HG03108 (cell line): ENCODE data around the gene DBN1.

ENCODE experiments used
- ATAC-seq: cut with Tn5 transposase; IDR thresholded peaks from one replicate; pipeline ENCODE4 v1.9.1; 2021; ENCODE audit warnings: moderate library complexity; ENCODE audit not compliant: unreplicated experiment

The DBN1 gene

GRCh38 chr5:177475563-177476427, 2.4 kb upstream of the DBN1 start:
- ATAC-seq = no peak

GRCh38 chr5:177474846-177475562, 1.6 kb upstream of the DBN1 start:
- no peak for ATAC-seq

GRCh38 chr5:177474002-177474476, 605 bp upstream of the DBN1 start:
- ATAC-seq = no peak

GRCh38 chr5:177472460-177473442, 683 bp downstream of the DBN1 start:
- peak; percentile 37 for ATAC-seq

- no peak for ATAC-seq
Observed at GRCh38 chr5:177471610-177472356, 1.7 kb downstream of the DBN1 start.

- ATAC-seq = no peak
Observed at GRCh38 chr5:177470759-177471536, 2.5 kb downstream of the DBN1 start.

GRCh38 chr5:177469750-177470525, 3.5 kb downstream of the DBN1 start:
- ATAC-seq = no peak

GRCh38 chr5:177468685-177469628, 4.5 kb downstream of the DBN1 start:
- no peak for ATAC-seq

GRCh38 chr5:177468329-177468684, 5.1 kb downstream of the DBN1 start:
- ATAC-seq = no peak

GRCh38 chr5:177467436-177467835, 6.0 kb downstream of the DBN1 start:
- ATAC-seq = no peak

- no peak for ATAC-seq
Observed at GRCh38 chr5:177466861-177467260, 6.6 kb downstream of the DBN1 start.

GRCh38 chr5:177465044-177465443, 8.4 kb downstream of the DBN1 start:
- no peak for ATAC-seq

- no peak for ATAC-seq
Observed at GRCh38 chr5:177462021-177462670, 11.3 kb downstream of the DBN1 start.

GRCh38 chr5:177459819-177460628, 13.4 kb downstream of the DBN1 start:
- no peak for ATAC-seq

- no peak for ATAC-seq
Observed at GRCh38 chr5:177459357-177459756, 14.1 kb downstream of the DBN1 start.

- no peak for ATAC-seq
Observed at GRCh38 chr5:177458912-177459350, 14.5 kb downstream of the DBN1 start.
